ENCODE results near the gene RHBDF1. TPM values are rescaled to one million over a fixed set of nuclear protein-coding genes. Genes with fewer than 3 reads are reported as not detected.
A peak's percentile ranks its signal among the peaks of the same experiment; 100 is the strongest.

The RHBDF1 gene
- total and polyA plus RNA-seq, 2 experiments from 2014 or later, result 22.6 to 24.5 TPM

DNA sequence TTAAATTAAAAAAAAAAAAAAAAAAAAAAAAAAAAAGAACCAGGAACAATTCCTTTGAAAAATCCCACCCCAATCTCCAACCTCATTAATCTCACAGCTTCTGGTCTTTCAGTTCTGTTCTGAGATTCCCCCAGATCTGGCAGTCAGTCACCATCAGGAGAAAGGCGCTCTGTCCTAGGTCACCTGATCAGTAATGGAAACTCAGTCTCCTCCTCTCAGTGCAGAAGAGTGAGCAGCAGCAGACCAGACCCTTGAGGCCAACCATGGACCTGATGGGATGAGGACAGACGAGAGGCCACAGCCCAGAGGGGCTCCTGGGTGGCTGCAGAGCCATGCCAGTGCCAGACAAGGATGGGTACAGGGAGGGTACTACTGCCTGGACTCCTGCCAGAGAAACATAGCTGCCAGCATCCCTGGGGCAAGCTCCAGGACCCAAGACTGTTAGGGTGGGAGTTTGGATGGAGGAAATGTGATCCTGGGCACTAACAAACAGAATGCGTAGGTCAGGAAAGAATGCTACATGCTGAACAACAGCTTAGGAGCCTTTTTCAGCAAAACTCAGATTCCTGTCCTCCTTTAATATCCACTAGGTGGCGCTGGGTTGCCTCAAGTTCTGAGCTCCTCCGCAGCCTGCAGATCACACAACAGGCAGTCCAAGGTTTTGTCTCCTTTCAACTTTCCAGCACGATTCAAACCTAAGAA is 34.3 kb upstream of the RHBDF1 start:
- Mint-ChIP-seq H3K36me3 (ENCODE audit: low read depth) (peaks cover 15% of the 10 kb centered on the region; the same call in 2 of the 3 replicates), H3K27ac (no peak overlapping the region), H3K4me3 (no peak overlapping the region), H3K27me3 (ENCODE audit: insufficient read depth, low read depth, poor library complexity) (peaks cover 10% of the 10 kb centered on the region), H3K4me1 (no peaks in the 10 kb centered on the region), H3K9me3 (no peaks in the 10 kb centered on the region)
- ATAC-seq, result peak; percentile 92
- TF ChIP-seq STAT1 (IDR thresholded peaks at IDR 0.05; ENCODE audit: unreplicated experiment) (no peak), EZH2 (IDR thresholded peaks at IDR 0.05; ENCODE audit: low read depth, unreplicated experiment) (no peak)
- TF ChIP-seq, protein P1, sequence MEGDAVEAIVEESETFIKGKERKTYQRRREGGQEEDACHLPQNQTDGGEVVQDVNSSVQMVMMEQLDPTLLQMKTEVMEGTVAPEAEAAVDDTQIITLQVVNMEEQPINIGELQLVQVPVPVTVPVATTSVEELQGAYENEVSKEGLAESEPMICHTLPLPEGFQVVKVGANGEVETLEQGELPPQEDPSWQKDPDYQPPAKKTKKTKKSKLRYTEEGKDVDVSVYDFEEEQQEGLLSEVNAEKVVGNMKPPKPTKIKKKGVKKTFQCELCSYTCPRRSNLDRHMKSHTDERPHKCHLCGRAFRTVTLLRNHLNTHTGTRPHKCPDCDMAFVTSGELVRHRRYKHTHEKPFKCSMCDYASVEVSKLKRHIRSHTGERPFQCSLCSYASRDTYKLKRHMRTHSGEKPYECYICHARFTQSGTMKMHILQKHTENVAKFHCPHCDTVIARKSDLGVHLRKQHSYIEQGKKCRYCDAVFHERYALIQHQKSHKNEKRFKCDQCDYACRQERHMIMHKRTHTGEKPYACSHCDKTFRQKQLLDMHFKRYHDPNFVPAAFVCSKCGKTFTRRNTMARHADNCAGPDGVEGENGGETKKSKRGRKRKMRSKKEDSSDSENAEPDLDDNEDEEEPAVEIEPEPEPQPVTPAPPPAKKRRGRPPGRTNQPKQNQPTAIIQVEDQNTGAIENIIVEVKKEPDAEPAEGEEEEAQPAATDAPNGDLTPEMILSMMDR (conservative IDR thresholded peaks at IDR 0.05; ENCODE audit: low read depth in 2 of 2), result peak; percentile 83 to 91
- Histone ChIP-seq H2AFZ (no peak overlapping the region), H3K36me3 (ENCODE audit: insufficient read depth) (peaks cover 9% of the 10 kb centered on the region; the same call in 1 of the 2 replicates), H3F3A (replicated peaks; ENCODE audit: low read depth) (0 out of 2 replicates have a peak, but pooled peaks cover 14% of the 10 kb centered on the region), H3K9me2 (ENCODE audit: insufficient read depth) (no peaks in the 10 kb centered on the region), H3K4me3 (no peak overlapping the region), H3K79me2 (replicated peaks; ENCODE audit: insufficient read depth) (no peaks in the 10 kb centered on the region), H3K27me3 (ENCODE audit: insufficient read depth) (no peaks in the 10 kb centered on the region), H3K4me1 (ENCODE audit: insufficient read depth) (no peaks in the 10 kb centered on the region), H3K27ac (ENCODE audit: low read depth) (0 out of 2 replicates have a peak overlapping the region, but pooled peaks have one; percentile 66), H3K4me2 (no peak overlapping the region), H4K20me1 (replicated peaks; ENCODE audit: insufficient read depth) (peaks cover 7% of the 10 kb centered on the region)
- DNase-seq (ENCODE audit: low spot score), result peak; percentile 95

DNA sequence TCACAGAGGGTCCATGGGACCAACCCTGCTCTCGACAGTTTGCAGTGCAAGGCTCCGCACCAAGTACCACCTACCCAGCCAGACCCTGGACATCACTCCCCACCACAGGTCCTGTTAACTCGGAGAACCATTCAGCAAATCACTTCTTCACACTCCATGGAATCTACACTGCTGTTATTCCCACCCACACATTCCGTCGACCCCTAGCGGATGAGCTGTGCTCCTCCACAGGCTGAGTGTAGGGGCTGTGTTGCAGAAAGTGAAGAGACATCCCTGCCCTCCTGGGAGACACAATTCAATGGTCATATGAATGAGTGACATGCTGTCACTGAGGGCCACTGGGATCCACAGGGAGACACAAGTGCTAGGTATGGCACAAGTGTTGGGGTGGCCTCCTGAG is 33.1 kb upstream of the RHBDF1 start:
- 0 out of 2 replicates have a peak, but pooled peaks cover 17% of the 10 kb centered on the region for H3F3A ChIP-seq (replicated peaks; ENCODE audit: low read depth)
- H4K20me1 ChIP-seq (replicated peaks; ENCODE audit: insufficient read depth), result peaks cover 7% of the 10 kb centered on the region
- H3K36me3 ChIP-seq (ENCODE audit: insufficient read depth), result peaks cover 4% of the 10 kb centered on the region; the same call in 1 of the 2 replicates
- Mint-ChIP-seq H3K9me3 (no peaks in the 10 kb centered on the region), H3K36me3 (ENCODE audit: low read depth) (peaks cover 11% of the 10 kb centered on the region; the same call in 2 of the 3 replicates), H3K4me3 (no peak overlapping the region), H3K4me1 (no peaks in the 10 kb centered on the region), H3K27ac (no peak overlapping the region; the same call in 1 of the 2 replicates), H3K27me3 (ENCODE audit: insufficient read depth, low read depth, poor library complexity) (peaks cover 11% of the 10 kb centered on the region)
- H2AFZ ChIP-seq, result no peak overlapping the region
- H3K9me2 ChIP-seq (ENCODE audit: insufficient read depth), result no peaks in the 10 kb centered on the region
- no peak for TF ChIP-seq STAT1 (IDR thresholded peaks at IDR 0.05; ENCODE audit: unreplicated experiment)
- TF ChIP-seq, protein P1 (conservative IDR thresholded peaks at IDR 0.05; ENCODE audit: low read depth in 2 of 2), result peak; percentile 14 to 58; a peak in 2 of 4 replicates
- no peaks in the 10 kb centered on the region for H3K4me1 ChIP-seq (ENCODE audit: insufficient read depth)
- no peak overlapping the region for H3K4me3 ChIP-seq
- DNase-seq (ENCODE audit: low spot score) (peak; percentile 32), ATAC-seq (peak; percentile 16; the same call in 1 of the 3 replicates)
- no peaks in the 10 kb centered on the region for H3K27me3 ChIP-seq (ENCODE audit: insufficient read depth)
- no peaks in the 10 kb centered on the region for H3K79me2 ChIP-seq (replicated peaks; ENCODE audit: insufficient read depth)
- H3K27ac ChIP-seq (ENCODE audit: low read depth), result no peak overlapping the region
- H3K4me2 ChIP-seq, result no peak overlapping the region

All from GM23338 (cell line).